Thymus (tissue), 11 donors: Measurements from ENCODE around the gene TSSC4. TPM values are rescaled to one million over a fixed set of nuclear protein-coding genes. Genes with fewer than 3 reads are reported as not detected.

Experiments used
- DNase-seq, 9 donors: peaks; one replicate each; pipeline ENCODE4 v3.0.0-alpha.2; 2013; ENCODE audit warnings: low spot score in 9 of 9, low read depth in 6 of 9, missing footprints in 1 of 9
- H3K27ac ChIP-seq, 2 donors: one replicate each; pipeline ENCODE4 v1.5.1; 2013; ENCODE audit warnings: control low read depth in 1 of 2, low read depth in 1 of 2, low read length in 1 of 2, mild to moderate bottlenecking in 1 of 2, moderate library complexity in 1 of 2
- H3K27me3 ChIP-seq, 2 donors: one replicate each; pipeline ENCODE4 v1.5.1; 2013; ENCODE audit warnings: low read length in 1 of 2; ENCODE audit not compliant: control insufficient read depth in 2 of 2, insufficient read depth in 1 of 2
- H3K36me3 ChIP-seq, 2 donors: one replicate each; pipeline ENCODE4 v1.5.1; 2013; ENCODE audit warnings: low read length in 1 of 2, mild to moderate bottlenecking in 1 of 2, moderate library complexity in 1 of 2; ENCODE audit not compliant: control insufficient read depth in 2 of 2, insufficient read depth in 2 of 2
- H3K4me1 ChIP-seq, 2 donors: one replicate each; pipeline ENCODE4 v1.5.1; 2013; ENCODE audit warnings: low read length in 2 of 2; ENCODE audit not compliant: control insufficient read depth in 2 of 2, insufficient read depth in 2 of 2
- H3K4me3 ChIP-seq, 2 donors: one replicate each; pipeline ENCODE4 v1.5.1; 2013; ENCODE audit warnings: low read length in 2 of 2, control low read depth in 1 of 2, mild to moderate bottlenecking in 1 of 2
- H3K9me3 ChIP-seq, 2 donors: one replicate each; pipeline ENCODE4 v1.5.1; 2013; ENCODE audit warnings: low read length in 1 of 2, mild to moderate bottlenecking in 1 of 2; ENCODE audit not compliant: control insufficient read depth in 2 of 2, insufficient read depth in 1 of 2
- WGBS: extraction: QIAGEN DNeasy Blood & Tissue Kit; methylation state at CpG from one replicate; pipeline ENCODE4 v1.1.7; 2013; 5-methylcytosine and 5-hydroxymethylcytosine counted together
- polyA plus RNA-seq: library from polyadenylated mRNA; stranded (reverse); fragments of 200-250 nt; gene quantifications from one replicate; pipeline ENCODE4 v1.2.3, GENCODE V29; 2013
- total RNA-seq: library from RNA; stranded (reverse); fragments of 120-200 nt; gene quantifications from one replicate; pipeline ENCODE4 v1.2.4, GENCODE V29; 2013
- donor health status: healthy.

The TSSC4 gene
- total and polyA plus RNA-seq, 2 donors = 56.8 to 62.0 TPM

DNA sequence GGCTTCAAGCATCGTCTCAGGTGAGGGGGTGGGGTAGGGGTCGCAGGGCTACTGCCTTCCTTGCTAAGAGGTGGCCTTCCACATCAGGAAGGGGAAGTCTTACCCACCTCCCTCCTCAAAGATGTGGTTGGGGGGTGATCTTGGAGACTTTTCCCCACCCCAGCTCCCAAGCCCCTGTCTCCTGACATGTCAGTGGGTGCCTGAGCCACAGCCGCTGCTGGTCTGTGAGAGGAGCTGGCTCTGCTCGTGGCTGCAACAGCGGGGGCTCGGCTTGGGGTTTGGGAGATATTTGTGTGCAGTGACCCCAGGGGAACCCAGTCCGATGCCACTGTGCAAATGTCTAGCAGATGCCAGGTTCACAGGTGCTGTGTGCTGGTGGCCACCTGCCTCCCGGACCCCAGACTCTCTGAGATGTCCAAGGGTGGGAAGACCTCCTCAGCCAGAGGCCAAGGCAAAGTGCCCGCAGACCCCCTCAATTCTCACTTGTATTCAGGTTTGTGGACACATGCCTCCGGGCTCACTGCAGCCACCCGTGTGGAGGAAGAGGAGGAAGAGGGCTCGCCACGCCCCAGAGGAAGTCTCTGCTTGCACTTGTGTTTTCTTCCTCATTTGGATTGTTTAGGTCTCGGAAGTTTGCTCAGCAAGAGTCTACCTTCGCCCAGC, 46.2 kb downstream of the TSSC4 start:
- peak in 1 of 9 donors; percentile 35 for DNase-seq
- Histone ChIP-seq H3K27ac (peak overlapping the region in 1 of 2 donors; percentile 42), H3K36me3 (no peaks in the 10 kb centered on the region), H3K27me3 (peaks cover 15 to 60% of the 10 kb centered on the region in 2 donors), H3K4me1 (peaks cover 18 to 22% of the 10 kb centered on the region in 2 donors), H3K4me3 (peak overlapping the region in 1 of 2 donors; percentile 10), H3K9me3 (peaks cover 0 to 4% of the 10 kb centered on the region in 2 donors)
- 56% methylated on average over 15 of the region's 15 CpGs for WGBS

DNA sequence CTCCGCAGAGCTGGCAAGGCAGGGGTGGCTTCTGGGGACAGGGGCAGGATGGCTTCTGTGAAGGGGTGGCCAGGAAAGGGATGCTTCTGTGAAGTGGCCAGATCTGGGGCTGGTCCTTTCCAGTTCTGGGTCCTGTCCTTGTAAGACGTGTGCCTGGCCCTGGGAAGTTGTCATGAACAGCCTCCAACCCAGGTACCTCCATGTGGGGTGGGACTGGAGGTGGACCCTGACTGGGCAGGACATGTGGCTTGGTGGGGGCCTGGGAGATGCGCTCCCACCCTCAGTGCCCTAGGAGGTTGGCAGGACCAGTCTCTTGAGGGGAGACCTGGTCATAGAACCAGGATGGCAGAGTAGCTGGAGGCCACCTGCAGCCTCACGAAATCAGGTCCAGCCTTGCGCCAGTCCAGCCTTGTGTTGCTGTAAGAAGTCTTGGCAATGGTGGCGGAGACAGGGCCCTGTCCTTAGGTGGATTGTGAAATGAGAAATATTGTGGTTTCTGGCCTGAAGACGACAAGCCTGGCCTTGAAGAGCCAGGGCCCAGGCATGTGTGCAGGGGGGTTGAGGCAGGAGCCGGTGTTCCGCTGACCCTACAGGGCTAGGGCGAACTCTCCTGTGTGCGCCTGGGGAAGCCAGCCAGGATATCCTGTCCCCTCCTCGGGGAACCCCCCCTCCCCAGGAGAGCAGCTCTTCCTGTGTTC, 46.9 kb downstream of the TSSC4 start:
- H3K9me3 ChIP-seq = peaks cover 0 to 4% of the 10 kb centered on the region in 2 donors
- H3K27me3 ChIP-seq = peaks cover 15 to 57% of the 10 kb centered on the region in 2 donors
- H3K4me1 ChIP-seq = peaks cover 18 to 22% of the 10 kb centered on the region in 2 donors
- WGBS = 62% methylated on average over 12 of the region's 12 CpGs
- H3K27ac ChIP-seq = peak overlapping the region in 1 of 2 donors; percentile 42
- peak overlapping the region in 1 of 2 donors; percentile 10 for H3K4me3 ChIP-seq
- no peaks in the 10 kb centered on the region for H3K36me3 ChIP-seq
- no peak for DNase-seq

DNA sequence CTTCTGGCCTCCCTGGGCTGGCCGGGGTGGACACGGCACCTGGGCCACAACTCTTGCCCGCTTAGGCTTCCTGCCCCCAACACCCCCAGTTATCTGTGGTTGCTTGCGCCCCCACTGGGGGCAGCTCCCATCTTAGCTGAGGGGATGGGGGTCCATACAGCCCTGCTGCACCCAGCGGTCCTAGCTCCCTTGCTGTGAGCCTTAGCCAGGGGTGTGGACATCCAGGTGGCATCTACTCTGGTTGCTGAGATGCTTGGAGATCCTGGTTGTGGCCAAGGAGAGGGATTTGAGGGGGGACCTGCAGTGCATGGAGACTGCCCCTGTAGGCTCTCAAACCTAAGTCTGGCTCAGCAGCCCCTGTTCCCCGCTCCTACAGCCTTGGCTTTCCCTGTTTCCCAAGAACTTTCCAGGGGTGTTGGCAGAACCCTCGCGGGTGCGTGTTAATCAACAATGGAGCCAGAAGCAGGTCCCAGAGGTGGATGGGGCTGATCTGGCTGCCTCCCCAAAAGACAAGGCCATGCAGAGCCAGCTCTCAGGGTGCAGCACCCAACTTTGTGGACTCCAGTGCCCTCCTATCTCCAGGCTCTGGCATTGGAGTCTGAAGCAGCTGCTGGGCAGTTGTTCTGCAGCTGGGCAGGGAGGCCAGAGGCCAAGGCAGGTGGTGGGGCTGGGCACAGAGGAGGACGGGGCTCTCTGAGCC, 47.6 kb downstream of the TSSC4 start:
- Histone ChIP-seq H3K9me3 (peaks cover 0 to 4% of the 10 kb centered on the region in 2 donors), H3K4me1 (peaks cover 18 to 22% of the 10 kb centered on the region in 2 donors), H3K4me3 (no peak overlapping the region), H3K36me3 (no peaks in the 10 kb centered on the region), H3K27ac (no peak overlapping the region), H3K27me3 (peaks cover 15 to 51% of the 10 kb centered on the region in 2 donors)
- WGBS = 76% methylated on average over 10 of the region's 10 CpGs
- DNase-seq = no peak

DNA sequence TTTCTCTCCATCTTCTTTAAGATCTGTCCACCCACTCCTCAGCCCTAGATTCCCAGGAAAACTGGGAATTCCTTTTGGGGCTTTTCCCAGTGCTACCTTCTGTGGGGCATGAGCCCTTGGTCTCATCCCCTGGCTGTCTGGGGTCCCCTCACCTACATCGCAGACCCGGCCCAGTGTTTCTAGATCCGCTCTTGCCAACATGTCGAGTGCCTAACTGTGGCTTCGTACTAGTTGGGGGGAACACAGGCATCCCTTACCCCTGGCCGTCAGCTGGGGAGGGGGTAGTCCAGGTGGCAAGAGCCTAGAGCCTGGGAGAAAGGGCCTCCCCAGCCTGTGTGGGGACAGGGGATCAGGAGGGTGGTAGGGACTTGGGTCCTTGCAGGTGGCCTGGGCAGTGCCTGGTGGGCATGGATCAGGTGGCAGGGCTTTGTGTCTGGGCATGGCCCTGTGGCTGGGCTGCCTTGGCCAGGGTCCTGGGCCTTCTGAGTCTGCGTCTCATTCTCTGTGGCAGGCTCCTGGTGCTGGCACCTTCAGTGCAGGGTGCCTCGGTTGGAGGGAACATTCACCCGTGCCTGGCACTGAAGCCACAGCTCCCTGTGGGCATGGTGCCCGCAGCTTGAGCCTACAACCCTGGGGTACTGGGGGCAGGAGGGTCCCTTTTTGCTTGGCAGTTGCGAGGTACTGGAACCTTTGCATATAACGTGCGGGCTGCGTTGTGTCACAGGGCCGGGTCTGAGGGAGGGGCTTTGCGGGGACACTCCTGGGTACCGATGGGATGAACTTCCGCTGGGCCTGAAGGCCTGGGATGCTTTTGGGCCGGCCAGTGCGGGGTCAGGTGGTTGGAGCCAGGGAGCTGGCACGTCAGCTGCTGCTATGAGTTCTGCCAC, 48.4 kb downstream of the TSSC4 start:
- Histone ChIP-seq H3K4me3 (no peak overlapping the region), H3K4me1 (peaks cover 14 to 22% of the 10 kb centered on the region in 2 donors), H3K36me3 (no peaks in the 10 kb centered on the region), H3K27me3 (peaks cover 15 to 43% of the 10 kb centered on the region in 2 donors), H3K27ac (no peak overlapping the region), H3K9me3 (peaks cover 0 to 2% of the 10 kb centered on the region in 2 donors)
- no peak for DNase-seq
- 97% methylated on average over 21 of the region's 21 CpGs for WGBS

DNA sequence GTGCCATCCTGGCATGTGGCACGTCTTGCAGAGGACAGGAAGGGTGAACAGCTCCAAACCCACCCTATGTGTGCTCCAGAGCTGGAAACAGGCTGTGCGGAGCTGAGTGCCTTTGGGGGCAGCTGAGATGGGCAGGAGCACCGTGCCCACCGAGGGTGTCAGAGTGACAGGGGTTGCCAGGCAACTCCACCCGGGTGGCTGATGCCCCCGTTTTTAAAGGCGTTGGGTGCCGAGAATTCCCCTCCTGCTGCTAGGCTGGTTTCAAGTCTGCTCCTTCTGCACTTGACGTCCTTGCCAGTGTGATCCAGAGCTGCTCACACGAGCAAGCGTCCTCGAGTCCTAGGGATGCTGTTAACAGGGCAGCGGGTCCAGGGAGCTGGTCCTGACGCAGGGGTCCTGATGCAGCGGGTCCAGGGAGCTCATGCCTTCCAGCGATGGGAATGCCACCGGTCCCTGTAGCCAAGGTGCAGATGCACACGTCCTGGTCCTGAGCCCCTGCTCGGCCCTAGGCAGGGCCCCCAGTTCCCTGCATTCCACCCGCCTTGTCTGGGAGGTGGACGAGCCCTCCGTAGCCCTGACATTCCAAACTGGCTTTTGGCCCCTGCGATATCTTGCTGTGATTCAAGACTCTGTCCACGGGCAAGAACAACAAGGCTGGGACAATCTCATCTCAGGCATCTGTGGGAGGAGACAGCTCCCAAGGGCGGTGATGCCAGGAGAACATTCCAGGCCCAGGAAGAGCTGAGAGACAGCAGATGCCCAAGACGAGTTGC, 49.2 kb downstream of the TSSC4 start:
- Histone ChIP-seq H3K36me3 (no peaks in the 10 kb centered on the region), H3K9me3 (no peaks in the 10 kb centered on the region), H3K4me3 (no peak overlapping the region), H3K4me1 (peaks cover 10 to 20% of the 10 kb centered on the region in 2 donors), H3K27ac (no peak overlapping the region), H3K27me3 (peaks cover 15 to 38% of the 10 kb centered on the region in 2 donors)
- 96% methylated on average over 26 of the region's 26 CpGs for WGBS
- DNase-seq = no peak

DNA sequence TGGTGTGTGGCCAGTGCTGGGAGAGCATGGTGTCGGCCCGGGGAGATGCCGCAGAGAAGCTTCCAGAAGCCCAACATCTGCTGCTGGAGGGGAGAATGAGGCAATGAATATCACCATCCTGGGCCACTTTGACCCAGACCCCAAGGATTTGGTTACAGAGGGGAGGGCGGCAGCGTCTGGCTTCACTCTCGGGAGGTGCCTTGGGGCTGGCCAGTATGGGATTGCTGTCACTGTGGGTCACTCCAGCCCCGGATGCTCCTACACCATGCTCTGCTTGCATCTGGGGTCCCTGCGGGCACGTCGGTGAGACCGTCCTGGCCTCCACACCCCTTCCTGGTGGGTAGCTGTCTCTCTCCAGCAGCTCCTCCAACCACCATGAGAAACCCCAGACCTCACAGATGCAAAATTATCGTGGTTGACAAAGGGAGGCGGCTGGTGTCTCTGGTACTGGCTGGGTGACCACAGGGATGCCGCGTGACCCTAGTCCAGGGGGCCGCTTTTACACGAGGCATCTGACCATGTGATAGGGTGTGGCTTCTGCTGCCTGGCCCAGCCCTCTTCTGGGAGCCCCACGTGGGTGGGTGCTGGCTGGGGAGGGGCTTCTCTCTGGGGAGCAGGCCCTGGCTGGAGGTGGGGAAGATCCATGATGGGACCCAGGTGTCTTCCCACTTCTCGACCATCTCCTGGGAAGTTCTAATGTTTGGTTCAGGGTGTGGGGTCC, 49.9 kb downstream of the TSSC4 start:
- H3K27ac ChIP-seq = no peak overlapping the region
- WGBS = 76% methylated on average over 19 of the region's 19 CpGs
- DNase-seq = no peak

DNA sequence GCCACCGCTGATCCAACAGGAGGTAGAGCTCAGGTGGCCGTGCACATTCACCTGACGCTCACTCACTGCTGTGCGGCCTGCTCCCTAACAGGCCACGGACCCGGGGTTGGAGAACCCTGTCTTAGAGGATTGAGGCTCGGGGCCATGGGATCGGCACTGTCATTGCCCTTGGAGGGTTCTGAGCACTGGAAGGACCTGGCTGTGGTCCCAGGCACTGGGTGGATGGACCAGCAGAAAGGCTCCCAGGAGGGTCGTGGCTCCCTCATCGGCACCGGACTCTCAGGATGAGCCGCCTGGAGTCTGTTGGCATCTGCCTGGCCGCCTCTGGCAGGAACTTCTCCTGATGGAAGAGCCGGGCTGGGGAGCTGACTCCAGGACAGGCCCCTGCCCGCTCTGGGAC, 50.8 kb downstream of the TSSC4 start:
- DNase-seq = no peak
- Histone ChIP-seq H3K36me3 (no peaks in the 10 kb centered on the region), H3K4me3 (no peak overlapping the region), H3K4me1 (peaks cover 9 to 13% of the 10 kb centered on the region in 2 donors), H3K27ac (no peak overlapping the region), H3K9me3 (no peaks in the 10 kb centered on the region), H3K27me3 (peaks cover 3 to 26% of the 10 kb centered on the region in 2 donors)
- 97% methylated on average over 15 of the region's 15 CpGs for WGBS

More for the DNA sequence above, 49.9 kb downstream of the TSSC4 start:
- Histone ChIP-seq H3K4me1 (peaks cover 10 to 18% of the 10 kb centered on the region in 2 donors), H3K4me3 (no peak overlapping the region), H3K9me3 (no peaks in the 10 kb centered on the region), H3K27me3 (peaks cover 8 to 34% of the 10 kb centered on the region in 2 donors), H3K36me3 (no peaks in the 10 kb centered on the region)
